GM23248 (cell line): ENCODE results near the gene CRYBG1.

ENCODE experiments used
- EZH2 ChIP-seq: fragments of 200-600 bp; sonication (generic); IDR thresholded peaks from 2 replicates; pipeline ENCODE4 v1.6.1; 2018; ENCODE audit warnings: antibody characterized with exemption, mild to moderate bottlenecking; ENCODE audit not compliant: insufficient read depth, poor library complexity, severe bottlenecking
- EZH2phosphoT487 ChIP-seq: fragments of 200-600 bp; sonication (generic); IDR thresholded peaks from 2 replicates; pipeline ENCODE4 v1.6.1; 2018; ENCODE audit warnings: antibody characterized with exemption, moderate library complexity, mild to moderate bottlenecking, low read depth; ENCODE audit not compliant: insufficient read depth

DNA sequence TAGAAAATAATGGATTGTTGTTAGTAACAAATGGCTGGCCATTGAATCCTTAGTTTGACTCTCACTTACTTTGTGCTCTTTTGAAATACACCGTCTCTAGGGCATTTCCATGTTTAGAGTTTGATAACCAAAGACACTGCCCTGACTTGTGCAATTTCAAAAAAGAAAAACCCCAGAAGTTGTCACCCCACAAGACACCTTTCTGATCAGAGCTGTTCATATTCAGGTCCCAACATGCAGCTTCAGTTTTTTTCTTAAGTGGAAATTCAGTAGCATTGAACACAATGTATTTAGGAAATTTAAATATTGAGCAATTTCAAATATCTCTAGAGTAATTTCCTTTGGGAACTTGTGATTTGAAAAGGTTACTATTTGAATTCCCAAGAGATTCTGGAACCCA lies 19.4 kb downstream of the CRYBG1 start:
- TF ChIP-seq EZH2 (no peak), EZH2phosphoT487 (no peak)
